ENCODE data around the gene SMIM24.

SMIM24 gene

DNA sequence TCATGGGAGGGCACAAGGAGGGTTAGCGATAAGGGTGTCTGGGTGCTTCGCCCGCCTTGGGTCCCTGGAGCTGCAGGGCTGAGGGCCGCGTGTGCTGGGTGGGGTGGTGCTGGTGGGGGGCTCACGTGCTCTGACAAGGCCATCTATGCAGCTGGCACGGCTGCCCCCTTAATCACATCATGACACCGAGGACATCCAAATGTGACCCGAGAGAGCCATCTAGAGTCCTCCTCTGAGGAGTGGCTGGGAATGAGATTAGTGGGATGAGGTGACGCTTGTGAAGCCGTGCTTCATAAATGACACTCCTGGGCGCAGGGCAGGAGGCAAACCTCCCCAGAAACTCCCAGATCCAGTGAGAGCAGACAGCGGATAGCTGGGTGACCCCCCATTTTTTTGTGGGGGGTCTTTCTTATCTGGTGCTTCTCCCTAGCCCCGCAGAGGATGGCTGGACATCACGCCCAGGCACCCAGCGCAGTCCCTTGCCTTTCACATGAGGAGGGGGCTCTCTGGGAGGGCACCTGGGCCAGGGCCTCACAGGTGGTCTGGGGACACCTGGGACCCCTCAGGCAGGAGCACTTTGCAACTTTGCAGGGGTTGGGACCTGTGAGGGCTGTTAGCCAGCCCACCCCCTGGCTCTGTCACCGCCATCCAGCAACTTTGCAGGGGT is 32.4 kb upstream of the SMIM24 start:
- no peak for TF ChIP-seq ZFX (IDR thresholded peaks at IDR 0.05; ENCODE audit: borderline replicate concordance)
- TF ChIP-seq, protein P1, sequence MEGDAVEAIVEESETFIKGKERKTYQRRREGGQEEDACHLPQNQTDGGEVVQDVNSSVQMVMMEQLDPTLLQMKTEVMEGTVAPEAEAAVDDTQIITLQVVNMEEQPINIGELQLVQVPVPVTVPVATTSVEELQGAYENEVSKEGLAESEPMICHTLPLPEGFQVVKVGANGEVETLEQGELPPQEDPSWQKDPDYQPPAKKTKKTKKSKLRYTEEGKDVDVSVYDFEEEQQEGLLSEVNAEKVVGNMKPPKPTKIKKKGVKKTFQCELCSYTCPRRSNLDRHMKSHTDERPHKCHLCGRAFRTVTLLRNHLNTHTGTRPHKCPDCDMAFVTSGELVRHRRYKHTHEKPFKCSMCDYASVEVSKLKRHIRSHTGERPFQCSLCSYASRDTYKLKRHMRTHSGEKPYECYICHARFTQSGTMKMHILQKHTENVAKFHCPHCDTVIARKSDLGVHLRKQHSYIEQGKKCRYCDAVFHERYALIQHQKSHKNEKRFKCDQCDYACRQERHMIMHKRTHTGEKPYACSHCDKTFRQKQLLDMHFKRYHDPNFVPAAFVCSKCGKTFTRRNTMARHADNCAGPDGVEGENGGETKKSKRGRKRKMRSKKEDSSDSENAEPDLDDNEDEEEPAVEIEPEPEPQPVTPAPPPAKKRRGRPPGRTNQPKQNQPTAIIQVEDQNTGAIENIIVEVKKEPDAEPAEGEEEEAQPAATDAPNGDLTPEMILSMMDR (IDR thresholded peaks at IDR 0.05): no peak
- no peak overlapping the region for H3K27ac ChIP-seq

DNA sequence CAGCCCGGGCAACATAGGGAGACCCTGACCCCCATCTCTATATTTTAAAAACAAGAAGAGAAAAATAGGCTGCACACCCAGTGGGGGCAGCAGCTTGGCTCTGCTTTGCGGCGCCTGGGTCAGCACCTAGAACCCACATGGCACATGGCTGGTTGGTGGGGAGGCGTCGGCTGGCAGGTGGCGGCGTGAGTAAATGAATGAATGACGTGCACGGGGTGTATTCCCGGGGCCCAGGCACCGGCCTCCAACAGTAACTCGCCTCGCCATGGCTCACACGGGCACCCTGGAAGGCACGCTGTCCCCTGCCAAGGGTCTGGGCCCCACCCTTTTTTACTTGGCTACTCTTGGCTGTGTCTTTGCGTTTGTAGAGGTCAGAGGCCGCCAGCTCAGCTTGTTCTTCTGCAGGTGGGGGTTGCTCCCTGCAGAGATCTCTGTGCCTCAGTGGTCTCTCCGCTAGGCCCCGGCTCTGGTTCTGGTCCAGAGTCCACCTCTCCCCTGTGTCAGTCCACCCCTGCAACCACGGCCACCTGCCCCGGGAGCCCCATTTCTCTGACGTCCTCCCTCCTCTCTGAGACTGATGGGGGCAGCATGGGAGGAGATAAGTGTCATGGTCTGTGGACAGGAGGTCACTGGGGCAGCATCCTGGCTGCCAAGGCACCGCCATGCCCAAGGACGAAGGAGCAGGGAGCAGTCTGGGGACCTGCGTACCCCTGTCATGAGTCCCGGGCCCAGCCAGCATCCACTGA is 31.4 kb upstream of the SMIM24 start:
- TF ChIP-seq, protein P1 (IDR thresholded peaks at IDR 0.05): no peak
- TF ChIP-seq ZFX (IDR thresholded peaks at IDR 0.05; ENCODE audit: borderline replicate concordance): no peak
- no peak overlapping the region for H3K27ac ChIP-seq

DNA sequence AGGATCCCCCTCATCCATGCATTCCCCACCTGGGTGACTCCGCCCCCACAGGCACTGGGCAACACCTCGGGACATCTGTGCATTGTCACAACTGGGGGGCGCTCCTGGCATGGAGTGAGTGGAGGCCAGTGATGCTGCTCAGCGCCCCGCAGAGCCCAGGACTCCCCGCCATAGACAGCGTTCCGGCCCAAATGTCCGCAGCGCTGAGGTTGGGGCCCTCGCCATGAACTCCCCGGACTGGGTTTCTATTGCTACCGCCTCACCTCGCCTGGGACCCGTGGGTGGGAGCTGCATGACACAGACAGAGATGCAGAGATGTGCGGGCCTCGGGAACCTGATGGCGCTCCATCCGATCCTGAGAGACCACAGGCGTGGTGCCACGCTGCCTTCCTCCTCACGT is 30.4 kb upstream of the SMIM24 start:
- H3K27ac ChIP-seq: no peak overlapping the region
- TF ChIP-seq, protein P1 (IDR thresholded peaks at IDR 0.05): no peak
- no peak for TF ChIP-seq ZFX (IDR thresholded peaks at IDR 0.05; ENCODE audit: borderline replicate concordance)

GRCh38 chr19:3509566-3509989 is 29.3 kb upstream of the SMIM24 start:
- no peak overlapping the region for H3K27ac ChIP-seq
- no peak for TF ChIP-seq ZFX (IDR thresholded peaks at IDR 0.05; ENCODE audit: borderline replicate concordance)
- TF ChIP-seq, protein P1 (IDR thresholded peaks at IDR 0.05): no peak

DNA sequence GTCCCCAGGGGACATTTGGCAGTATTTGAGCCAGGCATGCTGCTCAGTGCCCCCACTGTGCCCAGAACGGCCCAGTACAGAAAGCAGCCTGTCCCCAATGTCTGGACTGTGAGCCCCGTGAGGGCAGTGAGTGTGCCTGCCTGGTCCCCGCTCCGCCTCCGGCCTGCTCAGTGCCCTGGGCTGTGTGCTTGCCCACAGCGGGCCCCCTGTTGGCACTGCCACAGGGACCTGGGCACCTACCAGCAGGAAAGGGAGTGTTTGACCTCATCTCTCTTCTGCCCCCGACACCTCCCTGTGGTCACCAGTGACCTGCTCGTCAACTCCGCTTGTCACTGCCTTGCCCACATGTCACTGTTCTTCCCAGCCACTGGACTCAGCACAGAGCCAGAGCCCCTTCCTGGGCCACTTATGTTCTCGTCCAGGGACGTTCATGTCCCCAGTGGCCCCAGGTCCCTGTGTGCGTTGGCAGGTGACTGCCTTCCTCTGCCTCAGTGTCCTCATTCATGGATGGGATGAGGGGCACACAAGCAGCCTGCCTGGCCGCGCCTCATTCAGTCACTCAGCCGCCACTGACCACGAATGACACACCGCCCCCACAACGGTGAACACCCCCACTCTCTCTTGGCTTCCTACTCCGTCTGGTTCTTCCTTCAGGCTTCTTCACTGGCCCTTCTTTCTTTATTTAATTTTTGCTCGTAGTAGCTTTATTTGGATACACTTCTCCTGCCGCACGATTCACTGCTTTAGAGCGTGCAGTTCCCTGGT is 28.6 kb upstream of the SMIM24 start:
- no peak overlapping the region for H3K27ac ChIP-seq
- TF ChIP-seq, protein P1 (IDR thresholded peaks at IDR 0.05): no peak
- no peak for TF ChIP-seq ZFX (IDR thresholded peaks at IDR 0.05; ENCODE audit: borderline replicate concordance)

DNA sequence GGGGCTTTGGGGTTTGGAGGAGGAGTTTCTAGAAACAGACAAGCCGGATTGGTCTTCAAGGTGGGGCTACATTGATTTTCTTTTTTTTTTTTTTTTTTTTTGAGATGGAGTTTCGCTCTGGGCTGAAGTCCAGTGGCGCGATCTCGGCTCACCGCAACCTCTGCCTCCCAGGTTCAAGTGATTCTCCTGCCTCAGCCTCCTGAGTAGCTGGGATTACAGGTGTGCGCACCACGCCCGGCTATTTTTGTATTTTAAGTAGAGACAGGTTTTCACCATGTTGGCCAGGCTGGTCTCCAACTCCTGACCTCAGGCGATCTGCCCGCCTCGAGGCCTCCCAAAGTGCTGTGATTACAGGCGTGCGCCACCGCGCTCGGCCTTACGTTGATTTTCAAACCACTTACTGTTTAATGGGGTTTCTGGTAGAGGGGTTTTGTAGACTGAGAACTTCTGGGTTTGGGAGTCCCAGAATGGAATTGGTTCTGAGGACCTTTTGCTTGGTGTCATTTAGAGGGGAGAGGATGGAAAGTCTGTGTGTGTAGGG is 27.9 kb upstream of the SMIM24 start:
- peak overlapping the region; percentile 96; the same call in 1 of the 2 replicates for H3K27ac ChIP-seq

GRCh38 chr19:3507371-3508120 is 27.2 kb upstream of the SMIM24 start:
- H3K27ac ChIP-seq: peak overlapping the region; percentile 96

More at GRCh38 chr19:3507371-3508120, 27.2 kb upstream of the SMIM24 start:
- TF ChIP-seq ZFX (IDR thresholded peaks at IDR 0.05; ENCODE audit: borderline replicate concordance): no peak
- TF ChIP-seq, protein P1 (IDR thresholded peaks at IDR 0.05): no peak
